Endodermal cell (in vitro differentiated cells): ENCODE results near the gene AKAP13. TPM values are rescaled to one million over a fixed set of nuclear protein-coding genes. Genes with fewer than 3 reads are reported as not detected.

Experiments used
- DNase-seq: peaks from one replicate; pipeline ENCODE4 v3.0.0-alpha.2; 2017
- H3K27ac ChIP-seq: 2 replicates; pipeline ENCODE4 v1.5.1; 2013; ENCODE audit warnings: mild to moderate bottlenecking, low read depth, low read length, moderate library complexity
- H3K27me3 ChIP-seq: 2 replicates; pipeline ENCODE4 v1.6.1; 2013; ENCODE audit warnings: mild to moderate bottlenecking, low read length, moderate library complexity; ENCODE audit not compliant: insufficient read depth, control insufficient read depth, poor library complexity, severe bottlenecking
- H3K36me3 ChIP-seq: 2 replicates; pipeline ENCODE4 v1.7.0; 2013; ENCODE audit warnings: mild to moderate bottlenecking, low read length, moderate library complexity; ENCODE audit not compliant: control insufficient read depth, insufficient read depth
- H3K4me1 ChIP-seq: one replicate; pipeline ENCODE4 v1.7.0; 2013; ENCODE audit warnings: low read length; ENCODE audit not compliant: control insufficient read depth, insufficient read depth
- H3K4me3 ChIP-seq: 2 replicates; pipeline ENCODE4 v1.5.1; 2013; ENCODE audit warnings: mild to moderate bottlenecking, low read length, moderate library complexity
- H3K9ac ChIP-seq: 2 replicates; pipeline ENCODE4 v1.6.1; 2013; ENCODE audit warnings: mild to moderate bottlenecking, low read length, moderate library complexity; ENCODE audit not compliant: poor library complexity, severe bottlenecking; ENCODE audit errors: extremely low read depth
- H3K9me3 ChIP-seq: 2 replicates; pipeline ENCODE4 v1.6.1; 2013; ENCODE audit warnings: mild to moderate bottlenecking, low read length, moderate library complexity; ENCODE audit not compliant: control insufficient read depth
- H3K27ac Mint-ChIP-seq: 2 replicates; pipeline ENCODE4 v1.8.0; 2020; ENCODE audit warnings: mixed read lengths
- H3K27me3 Mint-ChIP-seq: 2 replicates; pipeline ENCODE4 v1.8.0; 2021; ENCODE audit warnings: mild to moderate bottlenecking, mixed read lengths; ENCODE audit not compliant: insufficient read depth
- H3K36me3 Mint-ChIP-seq: 2 replicates; pipeline ENCODE4 v1.8.0; 2020; ENCODE audit warnings: low read depth, mixed read lengths
- H3K4me1 Mint-ChIP-seq: 2 replicates; pipeline ENCODE4 v1.8.0; 2020; ENCODE audit warnings: mixed read lengths
- H3K4me3 Mint-ChIP-seq: 2 replicates; pipeline ENCODE4 v1.8.0; 2020; ENCODE audit warnings: mild to moderate bottlenecking, moderate library complexity, mixed read lengths
- H3K9me3 Mint-ChIP-seq: 2 replicates; pipeline ENCODE4 v1.8.0; 2020; ENCODE audit warnings: mild to moderate bottlenecking, mixed read lengths
- CTCF ChIP-seq: fragments of 200-600 bp; sonication (generic); conservative IDR thresholded peaks from 2 replicates; pipeline ENCODE4 v1.5.0; 2021; ENCODE audit warnings: antibody characterized with exemption, mild to moderate bottlenecking
- WGBS, 2 experiments: methylation state at CpG; one replicate each; pipeline versions ENCODE4 v1.1.5 to v1.1.7; 2013; ENCODE audit warnings: missing lambda C conversion rate in 2 of 2, mixed read lengths in 1 of 2; ENCODE audit not compliant: insufficient coverage in 1 of 2, insufficient read length in 1 of 2; 5-methylcytosine and 5-hydroxymethylcytosine counted together
- total RNA-seq, 2 donors: library from RNA; stranded (reverse); fragmentation: NEBNext Ultra II Directional in 1 of 2; extraction: Animal tissue kit (Norgen Biotek cat#: 25700) in 1 of 2; gene quantifications; 2 replicates in 1 of 2; 3 replicates in 1 of 2; pipeline ENCODE4 v1.2.1, GENCODE V29; 2021

The AKAP13 gene
- total RNA-seq, 2 donors from 2014 or later: 115 to 131 TPM

DNA sequence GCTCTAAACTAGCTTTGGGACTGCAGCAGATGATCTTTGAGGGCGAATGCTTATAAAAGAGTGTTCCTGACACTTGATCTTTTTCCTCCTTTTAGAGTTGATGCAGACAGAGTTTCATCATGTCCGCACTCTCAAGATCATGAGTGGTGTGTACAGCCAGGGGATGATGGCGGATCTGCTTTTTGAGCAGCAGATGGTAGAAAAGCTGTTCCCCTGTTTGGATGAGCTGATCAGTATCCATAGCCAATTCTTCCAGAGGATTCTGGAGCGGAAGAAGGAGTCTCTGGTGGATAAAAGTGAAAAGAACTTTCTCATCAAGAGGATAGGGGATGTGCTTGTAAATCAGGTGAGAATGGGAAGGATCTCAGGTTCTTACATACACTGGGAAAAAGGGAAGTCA, 338.6 kb downstream of the AKAP13 start:
- no peak for TF ChIP-seq CTCF
- H3K36me3 ChIP-seq: peaks cover 95% of the 10 kb centered on the region
- Mint-ChIP-seq H3K27ac (no peak overlapping the region), H3K4me3 (no peak overlapping the region), H3K9me3 (no peaks in the 10 kb centered on the region), H3K27me3 (no peaks in the 10 kb centered on the region), H3K4me1 (peaks cover 6% of the 10 kb centered on the region), H3K36me3 (peaks cover 79% of the 10 kb centered on the region)
- no peak overlapping the region for H3K27ac ChIP-seq
- H3K9ac ChIP-seq: no peak overlapping the region
- no peak overlapping the region for H3K4me3 ChIP-seq
- no peaks in the 10 kb centered on the region for H3K9me3 ChIP-seq
- H3K4me1 ChIP-seq: no peaks in the 10 kb centered on the region
- no peaks in the 10 kb centered on the region for H3K27me3 ChIP-seq
- 93 to 98% methylated on average over 2 to 4 of the region's 4 CpGs for whole genome bisulfite sequencing, 2 experiments
- DNase-seq: no peak

DNA sequence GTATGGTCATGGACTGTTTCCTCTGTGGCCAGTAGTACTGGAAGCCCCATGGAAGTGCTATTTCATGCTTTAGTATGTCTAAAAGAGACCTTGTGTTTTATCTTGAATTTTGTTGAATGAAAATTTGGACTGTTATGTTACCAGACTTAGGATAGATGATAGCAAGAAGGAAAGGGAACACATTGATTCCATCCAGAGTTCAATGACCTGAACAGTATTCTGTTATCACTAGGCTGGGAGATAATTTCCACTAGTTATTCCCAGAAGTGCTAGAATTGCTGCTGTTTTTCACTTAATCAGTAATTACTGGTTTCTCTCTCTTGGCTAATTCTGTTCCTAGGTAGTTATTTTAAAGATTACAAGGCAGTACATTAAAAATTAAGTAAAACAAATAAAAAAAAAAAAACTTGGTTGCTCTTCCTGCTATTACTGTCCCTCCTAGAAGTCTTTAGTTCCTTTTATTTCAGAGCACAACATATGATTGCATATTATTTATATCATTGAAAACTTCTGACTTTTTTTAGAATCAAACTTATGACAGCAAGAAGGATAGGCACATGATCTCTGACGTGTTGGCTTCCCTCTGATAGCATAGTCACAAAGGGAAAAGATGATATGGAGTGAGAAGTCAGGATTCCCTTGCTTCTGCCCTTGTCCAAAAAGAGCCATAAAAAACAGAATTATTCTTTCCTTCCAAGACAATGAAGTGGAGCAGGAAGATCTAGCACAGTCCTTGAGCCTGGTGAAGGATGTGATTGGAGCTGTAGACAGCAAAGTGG, 342.2 kb downstream of the AKAP13 start:
- H3K36me3 ChIP-seq: peaks cover 100% of the 10 kb centered on the region
- TF ChIP-seq CTCF: no peak
- no peaks in the 10 kb centered on the region for H3K4me1 ChIP-seq
- no peaks in the 10 kb centered on the region for H3K27me3 Mint-ChIP-seq
- no peak overlapping the region for H3K4me3 Mint-ChIP-seq
- H3K9me3 Mint-ChIP-seq: no peaks in the 10 kb centered on the region
- H3K9ac ChIP-seq: no peak overlapping the region
- no peak overlapping the region for H3K27ac Mint-ChIP-seq
- WGBS, 2 experiments: 100% methylated on average over 1 of the region's 1 CpG
- no peak overlapping the region for H3K4me3 ChIP-seq
- no peak for DNase-seq
- H3K9me3 ChIP-seq: no peaks in the 10 kb centered on the region
- H3K4me1 Mint-ChIP-seq: no peaks in the 10 kb centered on the region
- H3K27me3 ChIP-seq: no peaks in the 10 kb centered on the region
- peaks cover 69% of the 10 kb centered on the region for H3K36me3 Mint-ChIP-seq
- no peak overlapping the region for H3K27ac ChIP-seq

- H3K4me1 ChIP-seq: no peaks in the 10 kb centered on the region
- H3K27ac Mint-ChIP-seq: peak overlapping the region; percentile 2
- WGBS, 2 experiments: 73 to 85% methylated on average over 8 to 10 of the region's 10 CpGs
- H3K36me3 ChIP-seq: peaks cover 100% of the 10 kb centered on the region
- H3K4me3 Mint-ChIP-seq: no peak overlapping the region
- peaks cover 1% of the 10 kb centered on the region for H3K4me1 Mint-ChIP-seq
- H3K4me3 ChIP-seq: no peak overlapping the region
- H3K36me3 Mint-ChIP-seq: peaks cover 67% of the 10 kb centered on the region
- no peaks in the 10 kb centered on the region for H3K9me3 ChIP-seq
- H3K27ac ChIP-seq: no peak overlapping the region
- DNase-seq: no peak
- no peaks in the 10 kb centered on the region for H3K27me3 ChIP-seq
- H3K9me3 Mint-ChIP-seq: no peaks in the 10 kb centered on the region
- H3K27me3 Mint-ChIP-seq: no peaks in the 10 kb centered on the region
- no peak overlapping the region for H3K9ac ChIP-seq
- no peak for TF ChIP-seq CTCF
Observed at GRCh38 chr15:85723960-85724945, 343.9 kb downstream of the AKAP13 start.
